ENCODE data around the gene PCDH19. TPM values are rescaled to one million over a fixed set of nuclear protein-coding genes. Genes with fewer than 3 reads are reported as not detected.

The PCDH19 gene
- total RNA-seq, 3 donors from 2014 or later (not counting 1 experiment from before 2014, with no cell fraction given) = not detected

DNA sequence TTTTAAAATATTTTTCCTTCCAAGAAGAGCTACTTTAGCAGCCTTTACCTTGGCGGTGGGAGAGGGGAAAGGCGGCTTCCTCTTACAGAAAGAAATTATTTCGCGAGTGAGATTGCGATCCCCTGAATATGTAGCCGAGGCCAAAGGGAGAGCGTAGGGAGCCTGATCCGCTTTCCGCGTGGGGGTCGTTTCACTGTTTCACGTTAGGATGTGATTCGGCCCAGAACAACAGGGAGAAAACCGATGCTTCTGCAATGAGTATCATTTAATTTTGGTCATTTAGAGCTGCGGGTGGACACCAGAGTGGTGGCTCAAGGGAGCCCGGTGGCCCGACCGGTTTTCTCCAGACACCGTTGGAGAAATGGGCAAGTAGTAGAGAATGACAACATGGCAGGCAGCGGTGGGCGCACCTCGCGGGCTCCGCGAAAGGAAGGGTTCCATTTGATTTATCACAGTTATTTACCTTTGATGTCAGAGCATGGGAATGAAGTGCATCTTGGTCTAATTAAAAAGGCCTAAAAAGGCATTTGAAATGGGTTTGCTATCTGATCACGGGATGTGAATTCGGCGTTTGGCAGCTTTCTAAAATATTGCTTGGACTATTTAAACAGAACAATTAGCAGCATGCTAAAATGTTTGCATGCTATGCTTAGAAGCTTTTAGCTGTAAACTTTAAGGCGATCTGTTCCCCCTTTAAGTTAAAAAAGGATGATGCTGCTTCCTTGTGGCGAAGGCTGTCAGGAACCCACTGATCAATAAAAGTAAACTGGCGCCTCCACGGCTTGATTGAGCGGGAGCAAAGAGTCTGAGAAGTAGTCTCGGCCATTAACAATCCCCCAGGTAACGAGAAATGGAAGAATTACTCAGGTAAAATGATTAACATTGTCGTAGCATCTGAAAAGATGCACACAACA is 2.0 kb upstream of the PCDH19 start:
- no peak for DNase-seq
- 7% methylated on average over 35 of the region's 36 CpGs for WGBS (ENCODE audit: insufficient coverage)
- Histone ChIP-seq H3K9me3 (ENCODE audit: control insufficient read depth, insufficient read depth, low read length) (no peaks in the 10 kb centered on the region), H3K4me3 (ENCODE audit: low read length) (no peak overlapping the region), H3K27me3 (ENCODE audit: control insufficient read depth, insufficient read depth, low read length) (peaks cover 6% of the 10 kb centered on the region), H3K4me1 (ENCODE audit: control insufficient read depth, insufficient read depth, low read length) (peaks cover 6% of the 10 kb centered on the region), H3K36me3 (ENCODE audit: control insufficient read depth, insufficient read depth, low read length) (no peaks in the 10 kb centered on the region), H3K27ac (ENCODE audit: low read length) (no peak overlapping the region)
- no peaks in the 10 kb centered on the region for H3K36me3 Mint-ChIP-seq
- no peak for ATAC-seq
- intact Hi-C loops (cut with micrococcal nuclease) = no loop called here
- H3K4me1 Mint-ChIP-seq = peaks cover 0 to 5% of the 10 kb centered on the region in 2 donors
- TF ChIP-seq, protein P1, sequence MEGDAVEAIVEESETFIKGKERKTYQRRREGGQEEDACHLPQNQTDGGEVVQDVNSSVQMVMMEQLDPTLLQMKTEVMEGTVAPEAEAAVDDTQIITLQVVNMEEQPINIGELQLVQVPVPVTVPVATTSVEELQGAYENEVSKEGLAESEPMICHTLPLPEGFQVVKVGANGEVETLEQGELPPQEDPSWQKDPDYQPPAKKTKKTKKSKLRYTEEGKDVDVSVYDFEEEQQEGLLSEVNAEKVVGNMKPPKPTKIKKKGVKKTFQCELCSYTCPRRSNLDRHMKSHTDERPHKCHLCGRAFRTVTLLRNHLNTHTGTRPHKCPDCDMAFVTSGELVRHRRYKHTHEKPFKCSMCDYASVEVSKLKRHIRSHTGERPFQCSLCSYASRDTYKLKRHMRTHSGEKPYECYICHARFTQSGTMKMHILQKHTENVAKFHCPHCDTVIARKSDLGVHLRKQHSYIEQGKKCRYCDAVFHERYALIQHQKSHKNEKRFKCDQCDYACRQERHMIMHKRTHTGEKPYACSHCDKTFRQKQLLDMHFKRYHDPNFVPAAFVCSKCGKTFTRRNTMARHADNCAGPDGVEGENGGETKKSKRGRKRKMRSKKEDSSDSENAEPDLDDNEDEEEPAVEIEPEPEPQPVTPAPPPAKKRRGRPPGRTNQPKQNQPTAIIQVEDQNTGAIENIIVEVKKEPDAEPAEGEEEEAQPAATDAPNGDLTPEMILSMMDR (IDR thresholded peaks at IDR 0.05) = no peak
- H3K27me3 Mint-ChIP-seq (ENCODE audit: low read depth in 2 of 2) = peaks cover 18 to 61% of the 10 kb centered on the region in 2 donors
- no peak overlapping the region for H3K4me3 Mint-ChIP-seq
- H3K9me3 Mint-ChIP-seq = no peaks in the 10 kb centered on the region
- H3K27ac Mint-ChIP-seq = no peak overlapping the region

DNA sequence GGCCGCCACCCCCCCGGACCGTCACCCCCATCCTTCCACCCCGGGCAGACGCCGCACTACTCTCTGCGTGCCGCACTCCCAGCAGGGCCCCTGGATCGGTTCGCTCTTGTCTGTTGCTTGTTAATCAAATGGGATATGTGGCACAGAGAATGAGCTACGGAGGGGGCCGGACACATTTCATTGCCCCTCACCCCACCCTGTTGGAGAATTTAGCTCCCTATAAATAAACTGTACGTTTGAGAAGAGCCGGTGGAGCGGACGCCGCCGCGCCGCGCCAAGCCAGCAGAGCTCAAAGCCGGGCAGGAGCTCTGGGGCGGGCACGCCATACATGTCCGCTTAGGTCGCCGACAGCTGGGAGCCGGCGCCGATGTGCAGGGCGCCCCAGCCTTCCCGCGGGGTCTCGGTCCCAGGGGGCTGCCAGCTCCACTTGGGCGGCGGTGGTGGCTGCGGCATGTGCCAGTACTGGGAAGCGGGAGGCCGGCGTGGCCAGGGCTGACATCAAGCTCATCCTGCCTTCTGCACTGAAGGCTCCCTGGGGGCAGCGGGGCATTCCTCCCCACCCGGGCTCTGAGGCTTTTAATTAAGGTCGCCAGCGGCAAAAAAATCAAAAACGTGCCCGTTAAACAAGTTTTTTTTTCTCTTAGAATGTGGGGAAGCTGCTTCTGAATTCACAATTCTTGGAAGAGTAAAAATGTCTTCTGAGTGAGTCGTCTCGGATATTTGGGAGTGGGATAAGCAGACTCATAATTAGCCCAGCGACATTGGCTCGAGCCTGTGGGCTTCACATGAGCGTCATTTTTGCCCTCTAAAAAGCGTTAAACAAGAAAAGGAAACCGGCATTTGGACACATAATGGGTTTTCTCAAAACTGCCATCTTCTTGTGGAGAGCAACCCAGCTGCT is 1.1 kb upstream of the PCDH19 start:
- Mint-ChIP-seq H3K27ac (no peak overlapping the region), H3K27me3 (ENCODE audit: low read depth in 2 of 2) (peaks cover 22 to 61% of the 10 kb centered on the region in 2 donors), H3K4me3 (no peak overlapping the region), H3K9me3 (no peaks in the 10 kb centered on the region), H3K4me1 (peaks cover 0 to 5% of the 10 kb centered on the region in 2 donors), H3K36me3 (no peaks in the 10 kb centered on the region)
- TF ChIP-seq, protein P1 (IDR thresholded peaks at IDR 0.05) = no peak
- Histone ChIP-seq H3K9me3 (ENCODE audit: control insufficient read depth, insufficient read depth, low read length) (no peaks in the 10 kb centered on the region), H3K4me3 (ENCODE audit: low read length) (no peak overlapping the region), H3K27me3 (ENCODE audit: control insufficient read depth, insufficient read depth, low read length) (peaks cover 6% of the 10 kb centered on the region), H3K4me1 (ENCODE audit: control insufficient read depth, insufficient read depth, low read length) (peaks cover 6% of the 10 kb centered on the region), H3K36me3 (ENCODE audit: control insufficient read depth, insufficient read depth, low read length) (no peaks in the 10 kb centered on the region), H3K27ac (ENCODE audit: low read length) (no peak overlapping the region)
- WGBS (ENCODE audit: insufficient coverage) = 2% methylated on average over 40 of the region's 53 CpGs
- intact Hi-C loops (cut with micrococcal nuclease) = no loop called here
- ATAC-seq (no peak), DNase-seq (no peak)

GRCh38 chrX:100408713-100409609 is 1.1 kb downstream of the PCDH19 start:
- Histone ChIP-seq H3K27ac (ENCODE audit: low read length) (no peak overlapping the region), H3K27me3 (ENCODE audit: control insufficient read depth, insufficient read depth, low read length) (peaks cover 8% of the 10 kb centered on the region), H3K4me3 (ENCODE audit: low read length) (no peak overlapping the region), H3K9me3 (ENCODE audit: control insufficient read depth, insufficient read depth, low read length) (no peaks in the 10 kb centered on the region), H3K4me1 (ENCODE audit: control insufficient read depth, insufficient read depth, low read length) (peaks cover 6% of the 10 kb centered on the region), H3K36me3 (ENCODE audit: control insufficient read depth, insufficient read depth, low read length) (no peaks in the 10 kb centered on the region)
- ATAC-seq (no peak), DNase-seq (no peak)
- intact Hi-C loops (cut with micrococcal nuclease) = no loop called here
- WGBS (ENCODE audit: insufficient coverage) = 8% methylated on average over 85 of the region's 87 CpGs
- Mint-ChIP-seq H3K36me3 (no peaks in the 10 kb centered on the region), H3K9me3 (no peaks in the 10 kb centered on the region), H3K4me1 (peaks cover 0 to 5% of the 10 kb centered on the region in 2 donors), H3K27me3 (ENCODE audit: low read depth in 2 of 2) (peaks cover 26 to 54% of the 10 kb centered on the region in 2 donors), H3K27ac (no peak overlapping the region), H3K4me3 (no peak overlapping the region)
- TF ChIP-seq, protein P1 (IDR thresholded peaks at IDR 0.05) = no peak

All from natural killer cell (primary cell).